ENCODE data around the gene NUP214. TPM values are rescaled to one million over a fixed set of nuclear protein-coding genes. Genes with fewer than 3 reads are reported as not detected.
A peak's percentile ranks its signal among the peaks of the same experiment; 100 is the strongest.
"Not testable (repeated sequence)": the region's sequence is repeated elsewhere in the genome, so short reads cannot be mapped to it uniquely, and the experiment has no call there.

NUP214 gene
- polyA plus RNA-seq, 6 donors from 2014 or later = 8.8 to 27.6 (median 18.3) TPM

DNA sequence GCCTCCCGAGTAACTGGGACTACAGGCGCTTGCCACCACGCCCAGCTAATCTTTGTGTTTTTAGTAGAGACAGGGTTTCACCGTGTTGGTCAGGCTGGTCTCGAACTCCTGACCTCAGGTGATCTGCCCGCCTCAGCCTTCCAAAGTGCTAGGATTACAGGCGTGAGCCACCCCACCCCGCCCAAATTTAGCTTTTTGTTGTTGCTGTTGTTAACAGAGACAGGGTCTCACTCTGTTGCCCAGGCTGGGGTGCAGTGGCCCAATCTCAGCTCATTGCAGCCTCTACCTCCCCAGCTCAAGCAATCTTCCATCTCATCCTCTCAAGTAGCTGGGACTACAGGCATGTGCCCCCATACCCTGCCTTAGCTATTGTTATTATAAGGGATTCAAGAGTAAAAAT lies 25.5 kb upstream of the NUP214 start:
- not testable (repeated sequence) for H3K9me3 Mint-ChIP-seq; ATAC-seq (ENCODE audit: low read depth in 2 of 2); H3K27ac Mint-ChIP-seq; DNase-seq; H3K4me1 Mint-ChIP-seq; H3K36me3 Mint-ChIP-seq
- peak overlapping the region in 1 of 8 donors; percentile 20 for H3K4me3 Mint-ChIP-seq
- H3K27me3 Mint-ChIP-seq = peaks cover 8 to 42% (median 29%) of the 10 kb centered on the region in 3 donors

DNA sequence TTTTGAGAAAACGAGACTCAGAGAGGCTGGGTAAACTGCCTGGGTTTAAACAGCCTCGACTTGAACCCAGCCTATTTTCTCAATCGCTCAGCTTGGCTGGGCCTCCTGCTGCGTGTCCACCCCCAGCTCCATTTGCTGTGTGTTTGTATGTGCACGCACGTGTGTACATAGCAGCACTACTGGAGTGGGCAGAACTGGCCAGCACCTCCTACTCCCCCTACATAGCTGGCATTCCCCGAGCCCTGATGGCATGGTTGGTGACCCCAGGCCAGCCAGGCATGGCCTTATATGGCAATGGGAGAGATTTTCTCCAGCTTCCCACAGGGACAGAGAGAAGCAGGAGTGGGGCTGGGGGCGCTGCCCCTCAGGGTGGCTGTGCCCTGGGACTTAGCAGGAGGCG lies 24.9 kb upstream of the NUP214 start:
- H3K4me3 Mint-ChIP-seq = no peak overlapping the region
- H3K4me1 Mint-ChIP-seq = peaks cover 8 to 9% (median 9%) of the 10 kb centered on the region in 3 donors
- H3K27me3 Mint-ChIP-seq = peaks cover 5 to 36% (median 23%) of the 10 kb centered on the region in 3 donors
- peaks cover 0 to 2% (median 0%) of the 10 kb centered on the region in 7 donors for H3K9me3 Mint-ChIP-seq
- ATAC-seq (ENCODE audit: low read depth in 2 of 2) (no peak), DNase-seq (no peak)
- H3K27ac Mint-ChIP-seq = no peak overlapping the region
- H3K36me3 Mint-ChIP-seq = no peaks in the 10 kb centered on the region

DNA sequence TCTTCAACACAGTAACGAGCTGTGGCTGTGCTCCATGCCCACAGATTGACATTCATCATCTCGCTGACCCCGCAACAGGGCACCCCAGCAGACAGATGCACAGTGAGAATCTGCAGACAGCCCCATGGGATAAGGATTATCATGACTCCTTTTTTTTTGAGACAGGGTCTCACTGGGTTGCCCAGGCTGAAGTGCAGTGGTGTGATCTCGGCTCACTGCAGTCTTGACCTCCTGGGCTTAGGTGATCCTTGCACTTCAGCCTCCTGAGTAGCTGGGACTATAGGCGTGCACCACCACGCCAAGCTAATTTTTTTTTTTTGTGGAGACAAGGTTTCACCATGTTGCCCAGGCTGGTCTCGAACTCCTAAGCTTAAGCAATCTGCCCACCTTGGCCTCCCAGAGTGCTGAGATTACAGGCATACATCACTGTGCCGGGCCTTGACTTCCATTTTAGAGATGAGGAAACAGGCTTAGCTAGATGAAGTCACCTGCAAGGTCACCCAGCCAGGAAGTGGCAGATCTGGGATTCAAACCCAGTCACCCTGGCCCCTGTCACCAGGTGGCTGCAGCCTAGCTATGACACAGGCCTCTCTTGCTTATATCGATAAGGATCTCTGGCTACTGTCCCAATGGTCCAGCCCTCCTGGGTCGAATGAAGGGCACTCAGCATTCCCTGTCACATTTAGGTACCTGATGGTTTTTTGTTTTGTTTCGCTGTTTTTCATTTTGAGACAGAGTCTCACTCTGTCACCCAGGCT lies 24.0 kb upstream of the NUP214 start:
- H3K9me3 Mint-ChIP-seq = peaks cover 0 to 2% (median 0%) of the 10 kb centered on the region in 7 donors
- no peak for DNase-seq
- peaks cover 4 to 9% (median 5%) of the 10 kb centered on the region in 3 donors for H3K4me1 Mint-ChIP-seq

DNA sequence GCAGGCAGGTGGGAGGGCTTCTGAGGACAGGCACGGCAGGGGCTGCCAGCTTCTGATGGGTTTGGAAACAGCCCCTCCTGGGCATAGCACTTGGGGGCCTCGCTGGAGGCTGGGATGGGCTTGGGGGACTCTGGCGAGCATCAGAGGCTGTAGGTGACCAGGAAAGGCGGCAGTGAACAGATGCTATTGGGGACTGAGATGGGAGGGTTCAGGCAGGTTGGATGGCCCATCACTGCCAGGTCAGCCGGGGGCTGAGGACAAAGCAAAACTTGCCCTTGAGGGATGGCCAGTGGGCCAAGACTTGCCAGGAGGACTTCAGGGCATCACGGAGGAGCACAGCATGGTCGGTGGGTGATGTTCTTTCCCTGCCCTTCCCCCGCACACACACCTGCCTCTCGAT lies 22.4 kb upstream of the NUP214 start:
- H3K27ac Mint-ChIP-seq = no peak overlapping the region
- no peak overlapping the region for H3K4me3 Mint-ChIP-seq
- H3K4me1 Mint-ChIP-seq = no peaks in the 10 kb centered on the region
- H3K36me3 Mint-ChIP-seq = no peaks in the 10 kb centered on the region
- DNase-seq (no peak), ATAC-seq (ENCODE audit: low read depth in 2 of 2) (no peak)
- peaks cover 0 to 24% (median 23%) of the 10 kb centered on the region in 3 donors for H3K27me3 Mint-ChIP-seq
- peaks cover 0 to 2% (median 0%) of the 10 kb centered on the region in 7 donors for H3K9me3 Mint-ChIP-seq

More for the DNA sequence above, 24.0 kb upstream of the NUP214 start:
- Mint-ChIP-seq H3K27me3 (peaks cover 0 to 34% (median 21%) of the 10 kb centered on the region in 3 donors), H3K4me3 (no peak overlapping the region), H3K27ac (peak overlapping the region in 1 of 6 donors; percentile 80), H3K36me3 (no peaks in the 10 kb centered on the region)
- no peak for ATAC-seq (ENCODE audit: low read depth in 2 of 2)

DNA sequence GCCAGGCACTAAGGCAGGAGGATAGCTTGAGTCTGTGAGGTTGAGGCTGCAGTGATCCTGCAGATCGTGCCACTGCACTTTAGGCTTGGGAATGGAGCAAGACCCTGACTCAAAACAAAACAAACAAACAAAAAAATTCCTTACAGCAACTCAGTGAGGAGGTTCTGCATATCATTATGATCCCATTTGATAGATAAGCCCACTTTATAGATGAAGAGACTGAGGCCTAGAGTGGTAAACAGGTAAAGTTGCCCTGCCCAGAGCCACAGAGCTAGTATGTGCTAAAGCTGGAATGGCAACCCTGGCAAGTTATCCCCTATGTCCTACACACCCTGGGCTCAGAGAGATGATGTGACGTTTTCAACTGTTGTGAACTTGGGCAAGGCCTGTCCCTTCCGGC lies 21.9 kb upstream of the NUP214 start:
- ATAC-seq (ENCODE audit: low read depth in 2 of 2) = no peak
- H3K9me3 Mint-ChIP-seq = no peaks in the 10 kb centered on the region
- H3K36me3 Mint-ChIP-seq = no peaks in the 10 kb centered on the region
- H3K4me1 Mint-ChIP-seq = no peaks in the 10 kb centered on the region
- no peak overlapping the region for H3K27ac Mint-ChIP-seq
- no peak overlapping the region for H3K4me3 Mint-ChIP-seq
- DNase-seq = no peak
- H3K27me3 Mint-ChIP-seq = peaks cover 0 to 20% (median 19%) of the 10 kb centered on the region in 3 donors

DNA sequence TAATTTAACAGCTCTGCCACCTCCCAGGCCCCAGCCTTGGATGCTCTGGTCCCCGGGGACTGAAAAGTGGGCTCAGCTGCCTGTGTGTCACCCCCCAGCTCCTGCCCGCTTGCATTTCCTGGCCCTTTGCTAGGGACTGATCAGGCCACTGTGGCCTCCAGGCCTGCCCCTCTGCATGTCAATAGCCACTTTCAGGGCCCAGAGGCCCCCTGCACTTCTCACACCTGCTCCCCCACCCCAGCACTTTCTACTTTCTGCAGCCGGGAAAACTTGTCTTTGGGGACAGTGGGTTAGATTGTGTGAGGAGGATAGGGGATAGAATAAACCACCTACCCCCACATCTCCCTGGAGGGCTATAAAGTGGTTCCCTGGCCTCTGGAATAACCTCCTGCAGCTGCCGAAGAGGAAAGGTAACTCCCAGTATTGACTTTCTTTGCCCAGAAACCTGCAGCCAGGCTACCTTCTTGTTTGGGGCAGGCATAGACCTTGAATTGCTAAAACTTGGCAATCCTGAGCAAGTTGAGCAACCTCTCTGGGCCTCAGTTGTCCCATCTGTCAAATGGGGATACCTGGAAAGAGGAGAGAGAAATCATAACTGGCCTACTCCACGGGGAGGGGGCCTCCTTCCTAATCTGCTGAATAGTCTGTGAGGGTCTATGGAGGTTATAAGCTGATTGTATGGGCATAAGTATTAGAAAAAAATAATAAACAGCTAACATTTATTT lies 21.2 kb upstream of the NUP214 start:
- H3K27ac Mint-ChIP-seq = no peak overlapping the region
- peaks cover 4 to 20% (median 19%) of the 10 kb centered on the region in 3 donors for H3K27me3 Mint-ChIP-seq
- H3K4me1 Mint-ChIP-seq = no peaks in the 10 kb centered on the region
- no peak for ATAC-seq (ENCODE audit: low read depth in 2 of 2)
- no peak overlapping the region for H3K4me3 Mint-ChIP-seq
- no peak for DNase-seq
- no peaks in the 10 kb centered on the region for H3K9me3 Mint-ChIP-seq
- H3K36me3 Mint-ChIP-seq = no peaks in the 10 kb centered on the region

DNA sequence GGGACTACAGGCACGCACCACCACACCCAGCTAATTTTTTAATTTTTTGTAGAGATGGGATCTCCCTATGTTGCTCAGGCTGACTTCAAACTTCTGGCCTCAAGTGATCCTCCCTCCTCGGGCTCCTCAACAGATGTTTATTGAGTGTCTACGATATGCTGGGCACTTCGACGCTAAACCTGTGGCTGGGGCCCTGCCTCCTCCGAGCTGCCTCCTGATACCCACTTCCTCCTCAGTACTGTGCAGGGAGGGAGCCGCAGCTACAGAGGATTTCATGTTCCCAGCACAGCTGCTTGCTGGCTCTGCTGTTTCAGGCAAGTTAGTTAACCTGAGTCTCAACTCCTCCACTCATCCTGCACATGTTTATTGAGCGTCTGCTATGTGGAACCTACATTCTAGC lies 19.4 kb upstream of the NUP214 start:
- DNase-seq (no peak), ATAC-seq (ENCODE audit: low read depth in 2 of 2) (no peak)
- Mint-ChIP-seq H3K4me1 (no peaks in the 10 kb centered on the region), H3K9me3 (no peaks in the 10 kb centered on the region), H3K27ac (no peak overlapping the region), H3K4me3 (no peak overlapping the region), H3K27me3 (peaks cover 4 to 19% (median 15%) of the 10 kb centered on the region in 3 donors), H3K36me3 (no peaks in the 10 kb centered on the region)

DNA sequence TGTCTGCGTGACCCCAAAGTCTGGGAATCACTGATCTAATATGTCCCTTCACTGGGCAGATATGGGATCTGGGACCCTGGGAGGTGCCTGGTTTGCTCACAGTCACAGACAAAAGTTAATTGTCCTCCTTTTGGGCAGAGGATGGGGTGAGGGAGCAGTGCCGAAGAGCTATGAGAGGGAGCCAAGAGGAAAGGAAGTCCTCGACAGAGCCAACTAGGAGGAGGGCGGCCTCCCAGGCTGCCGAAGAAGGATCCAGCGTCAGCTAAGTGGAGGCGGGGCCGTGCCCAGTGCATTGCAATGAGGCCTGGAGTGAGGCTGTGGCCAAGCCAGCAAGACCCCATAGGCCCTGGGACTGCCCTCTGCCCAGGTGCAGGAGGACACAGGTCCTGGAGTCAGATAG lies 17.6 kb upstream of the NUP214 start:
- peaks cover 4 to 24% (median 20%) of the 10 kb centered on the region in 3 donors for H3K27me3 Mint-ChIP-seq
- DNase-seq (no peak), ATAC-seq (ENCODE audit: low read depth in 2 of 2) (no peak)
- no peaks in the 10 kb centered on the region for H3K9me3 Mint-ChIP-seq
- no peaks in the 10 kb centered on the region for H3K36me3 Mint-ChIP-seq
- H3K27ac Mint-ChIP-seq = peak overlapping the region in 1 of 6 donors; percentile 15
- H3K4me1 Mint-ChIP-seq = no peaks in the 10 kb centered on the region
- H3K4me3 Mint-ChIP-seq = no peak overlapping the region

DNA sequence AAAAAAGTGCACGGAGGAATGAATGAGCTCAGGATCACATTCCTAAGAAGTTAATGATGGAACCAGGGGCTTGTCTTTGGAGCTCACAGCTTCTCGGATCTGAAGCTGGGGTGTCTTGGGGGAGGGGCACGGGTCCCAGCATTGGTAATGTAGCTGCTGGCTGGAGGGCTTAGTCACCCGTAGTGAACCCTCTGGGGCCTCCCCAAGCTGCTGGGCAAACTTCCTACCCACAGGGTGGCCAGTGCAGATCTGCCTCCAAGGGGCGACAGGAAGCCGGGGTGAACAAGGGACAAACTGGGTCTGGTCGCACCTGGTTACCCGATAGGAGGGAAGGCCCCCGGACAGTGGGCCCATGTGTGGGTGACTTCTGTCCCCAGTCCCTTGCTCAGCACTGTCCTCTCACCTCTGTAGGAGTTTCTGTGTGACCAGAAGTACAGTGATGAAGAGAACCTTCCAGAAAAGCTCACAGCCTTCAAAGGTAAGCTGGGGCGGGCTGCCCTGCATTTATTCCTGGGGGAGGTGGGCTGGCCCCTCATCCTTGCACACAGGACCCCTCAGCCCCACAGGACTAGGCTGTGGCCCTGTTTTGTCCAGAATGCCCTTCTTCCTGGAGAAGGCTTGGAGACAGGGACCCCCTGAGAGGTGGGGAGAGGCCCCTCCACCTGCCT lies 14.1 kb upstream of the NUP214 start:
- no peak overlapping the region for H3K4me3 Mint-ChIP-seq
- no peak for DNase-seq
- H3K27me3 Mint-ChIP-seq = peaks cover 4 to 38% (median 23%) of the 10 kb centered on the region in 3 donors
- H3K36me3 Mint-ChIP-seq = no peaks in the 10 kb centered on the region
- no peaks in the 10 kb centered on the region for H3K4me1 Mint-ChIP-seq
- H3K27ac Mint-ChIP-seq = no peak overlapping the region
- ATAC-seq (ENCODE audit: low read depth in 2 of 2) = no peak
- no peaks in the 10 kb centered on the region for H3K9me3 Mint-ChIP-seq

DNA sequence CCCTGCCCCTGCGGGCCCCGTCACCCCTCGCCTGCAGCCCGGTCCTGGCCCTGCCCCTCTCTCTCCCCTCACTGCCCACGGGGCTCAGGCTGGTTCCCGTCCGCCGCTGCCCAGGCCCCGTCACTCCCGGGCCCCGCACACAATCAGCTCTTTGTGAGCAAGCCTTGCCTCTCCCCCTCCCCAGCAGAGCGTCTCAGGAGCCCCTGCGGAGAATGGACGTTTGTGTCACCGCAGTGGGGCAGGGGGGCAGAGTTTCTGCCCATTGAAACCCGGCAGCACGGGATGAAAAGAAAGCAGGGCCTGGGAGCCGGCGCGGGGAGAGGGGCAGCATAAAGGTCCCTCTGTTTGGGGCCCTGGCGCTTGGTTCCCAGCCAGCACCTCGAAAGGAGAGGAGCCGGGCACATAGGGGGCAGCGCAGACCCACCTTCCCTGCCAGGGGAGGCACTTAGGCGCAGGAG lies 13.5 kb upstream of the NUP214 start:
- no peak overlapping the region for H3K27ac Mint-ChIP-seq
- H3K4me3 Mint-ChIP-seq = no peak overlapping the region
- H3K27me3 Mint-ChIP-seq = peaks cover 4 to 32% (median 22%) of the 10 kb centered on the region in 3 donors
- ATAC-seq (ENCODE audit: low read depth in 2 of 2) (no peak), DNase-seq (no peak)
- H3K9me3 Mint-ChIP-seq = no peaks in the 10 kb centered on the region
- no peaks in the 10 kb centered on the region for H3K4me1 Mint-ChIP-seq
- H3K36me3 Mint-ChIP-seq = no peaks in the 10 kb centered on the region

DNA sequence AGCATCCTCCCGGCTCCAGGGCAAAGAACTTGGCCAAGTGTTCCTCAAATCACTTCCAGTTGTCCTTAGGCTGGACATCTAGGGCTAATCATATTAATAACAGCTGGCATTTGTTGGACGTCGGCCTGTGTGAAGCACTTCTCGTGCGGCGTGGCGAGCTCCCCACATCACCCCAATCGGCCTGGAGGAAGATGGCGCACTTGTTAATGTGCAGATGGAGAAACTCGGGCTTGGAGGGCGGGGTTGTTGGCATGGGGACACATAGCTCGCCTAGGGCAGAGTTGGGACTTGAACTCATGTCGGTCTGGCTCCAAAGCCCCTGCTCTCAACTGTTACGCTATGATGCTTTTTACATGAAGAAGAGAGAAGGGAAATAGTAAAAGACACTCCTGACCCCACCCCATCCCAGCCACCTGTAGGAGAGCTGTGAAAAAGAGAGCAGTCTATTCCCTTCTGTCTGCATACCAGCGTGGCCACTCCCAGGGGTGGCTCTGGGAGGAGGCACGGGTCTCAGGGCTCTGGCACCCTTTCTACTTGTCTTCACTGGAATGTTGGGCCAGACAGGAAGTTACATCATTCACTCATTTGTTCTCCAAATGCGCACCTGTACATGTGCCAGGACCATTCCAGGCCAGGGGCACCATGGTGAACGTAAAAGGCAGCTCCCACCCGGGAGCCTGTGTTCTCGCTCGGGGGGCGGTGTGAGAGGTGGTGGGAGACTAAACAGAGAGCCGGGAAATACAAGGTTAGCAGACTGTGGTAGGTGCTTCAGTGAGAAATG lies 12.8 kb upstream of the NUP214 start:
- no peak for ATAC-seq (ENCODE audit: low read depth in 2 of 2)
- H3K27ac Mint-ChIP-seq = no peak overlapping the region
- no peak overlapping the region for H3K4me3 Mint-ChIP-seq
- H3K9me3 Mint-ChIP-seq = no peaks in the 10 kb centered on the region
- H3K4me1 Mint-ChIP-seq = no peaks in the 10 kb centered on the region
- no peak for DNase-seq
- no peaks in the 10 kb centered on the region for H3K36me3 Mint-ChIP-seq
- H3K27me3 Mint-ChIP-seq = peaks cover 7 to 29% (median 27%) of the 10 kb centered on the region in 3 donors

DNA sequence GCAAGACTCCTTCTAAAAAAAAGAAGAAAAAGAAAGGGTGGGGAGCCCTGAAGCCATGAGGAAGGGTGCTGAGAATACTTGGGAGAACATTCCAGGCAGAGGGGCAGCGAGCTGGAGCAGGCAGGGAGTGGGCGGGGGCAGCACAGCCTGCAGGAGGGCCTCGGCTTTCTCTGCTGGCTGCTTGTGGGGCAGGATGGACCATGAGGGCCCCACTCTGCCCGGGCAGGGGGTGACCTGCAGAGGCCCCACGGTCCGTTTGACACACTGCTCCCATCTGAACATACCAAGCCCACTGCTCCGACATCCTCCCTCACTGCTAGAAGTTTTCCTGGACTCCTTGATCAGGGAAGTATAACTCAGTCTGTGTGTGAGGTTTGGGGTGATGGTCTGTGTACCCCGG lies 11.7 kb upstream of the NUP214 start:
- H3K36me3 Mint-ChIP-seq = no peaks in the 10 kb centered on the region
- no peak for ATAC-seq (ENCODE audit: low read depth in 2 of 2)
- no peak for DNase-seq
- no peaks in the 10 kb centered on the region for H3K9me3 Mint-ChIP-seq
- H3K4me3 Mint-ChIP-seq = no peak overlapping the region
- H3K4me1 Mint-ChIP-seq = no peaks in the 10 kb centered on the region
- peaks cover 12 to 34% (median 32%) of the 10 kb centered on the region in 3 donors for H3K27me3 Mint-ChIP-seq
- H3K27ac Mint-ChIP-seq = no peak overlapping the region

DNA sequence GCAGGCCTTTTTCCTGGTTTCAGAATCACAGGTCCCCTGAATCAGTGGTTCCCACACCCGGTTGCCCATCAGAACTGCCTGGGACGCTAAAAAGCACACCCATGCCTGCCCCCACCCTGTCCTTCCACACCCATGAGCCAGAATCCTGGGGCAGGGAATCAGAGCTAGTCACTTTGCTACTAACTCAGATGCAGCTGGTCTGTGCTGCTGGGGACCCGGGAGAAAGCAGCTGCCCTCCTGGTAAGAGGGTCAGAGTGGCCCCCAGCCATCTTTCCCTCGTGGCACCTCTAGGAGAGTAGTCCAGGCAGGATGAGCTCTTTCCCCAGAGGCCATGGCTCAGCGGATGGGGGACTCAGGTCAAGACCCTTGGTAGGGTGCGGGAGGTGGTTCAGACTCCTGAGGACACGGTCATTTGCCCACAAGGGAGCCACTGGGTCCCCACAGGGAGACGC lies 11.3 kb upstream of the NUP214 start:
- ATAC-seq (ENCODE audit: low read depth in 2 of 2) = no peak
- no peak for DNase-seq
- peaks cover 8 to 34% (median 32%) of the 10 kb centered on the region in 3 donors for H3K27me3 Mint-ChIP-seq
- no peak overlapping the region for H3K27ac Mint-ChIP-seq
- H3K9me3 Mint-ChIP-seq = no peaks in the 10 kb centered on the region
- no peak overlapping the region for H3K4me3 Mint-ChIP-seq
- H3K36me3 Mint-ChIP-seq = no peaks in the 10 kb centered on the region
- no peaks in the 10 kb centered on the region for H3K4me1 Mint-ChIP-seq
